Psoas muscle (tissue), 8 donors: ENCODE results near the gene TCTN1. TPM values are rescaled to one million over a fixed set of nuclear protein-coding genes. Genes with fewer than 3 reads are reported as not detected.
"Not testable (repeated sequence)": the region's sequence is repeated elsewhere in the genome, so short reads cannot be mapped to it uniquely, and the experiment has no call there.

Experiments used
- ATAC-seq, 4 donors: fragments of 200-7000 bp; cut with Tn5 transposase; one replicate each; pipeline ENCODE4 v1.9.1; 2020; ENCODE audit warnings: moderate library complexity in 3 of 4, mild to moderate bottlenecking in 2 of 4
- DNase-seq, 2 donors: peaks; one replicate each; pipeline ENCODE4 v3.0.0-alpha.2; 2020
- H3K27ac ChIP-seq: fragments of 200-600 bp; one replicate; pipeline ENCODE4 v1.8.0; 2022
- H3K27me3 ChIP-seq, 3 donors: fragments of 200-600 bp in 1 of 3; one replicate each; pipeline versions ENCODE4 v1.6.1 to v1.8.0; 2013 to 2022; ENCODE audit warnings: low read length in 2 of 3, mild to moderate bottlenecking in 2 of 3, moderate library complexity in 1 of 3; ENCODE audit not compliant: insufficient read depth in 3 of 3
- H3K36me3 ChIP-seq, 2 donors: fragments of 200-600 bp in 1 of 2; one replicate each; pipeline versions ENCODE4 v1.6.1 to v1.8.0; 2013 to 2022; ENCODE audit warnings: low read depth in 1 of 2, mild to moderate bottlenecking in 1 of 2, moderate library complexity in 1 of 2; ENCODE audit not compliant: insufficient read depth in 1 of 2
- H3K4me1 ChIP-seq: fragments of 200-600 bp; one replicate; pipeline ENCODE4 v1.8.0; 2022
- H3K4me3 ChIP-seq: fragments of 200-600 bp; one replicate; pipeline ENCODE4 v1.8.0; 2022; ENCODE audit warnings: mild to moderate bottlenecking
- H3K9me3 ChIP-seq: fragments of 200-600 bp; one replicate; pipeline ENCODE4 v1.8.0; 2022
- CTCF ChIP-seq: fragments of 200-600 bp; IDR thresholded peaks from one replicate; pipeline ENCODE4 v1.8.0; 2022; ENCODE audit warnings: antibody characterized with exemption
- WGBS, 3 donors: extraction: QIAGEN DNeasy Blood & Tissue Kit; methylation state at CpG; one replicate each; pipeline versions ENCODE4 v1.1.6 to v1.1.7; 2013; 5-methylcytosine and 5-hydroxymethylcytosine counted together
- intact Hi-C, 2 donors: fragments of 100-400 bp; cut with DNase I; formaldehyde crosslinking; loops; one replicate each; pipeline versions ENCODE4 v1.11.0 to v1.14.2; 2022
- polyA plus RNA-seq, 3 donors: library from polyadenylated mRNA; stranded (reverse); fragments of 200-250 nt; gene quantifications; one replicate each; pipeline ENCODE4 v1.2.3, GENCODE V29; 2013
- total RNA-seq, 4 donors: library from RNA; stranded (reverse); fragmentation: NEBNext Ultra II Directional in 2 of 4; extraction: Animal tissue kit (Norgen Biotek cat#: 25700) in 2 of 4; gene quantifications; one replicate each; pipeline versions ENCODE4 v1.2.1 to v1.2.4, GENCODE V29; 2021 to 2023
- donor health status: healthy with polysubstance abuse.
- donor health status: DM: no; HTN: no; CAD: no; lungs with moderate emphysema.
- donor health status: Bipolar disorder and iron deficiency.
- donor health status: healthy.
- donor health status: DM: yes; HTN: yes; CAD: no.
- donor health status: DM: no; HTN: no; CAD: no.
- donor health status: DM: no; HTN: no; CAD: no.
- donor health status: DM: yes; HTN: yes; CAD: no.

Gene TCTN1
- total and polyA plus RNA-seq, 7 donors = 4.0 to 24.7 (median 12.1) TPM

DNA sequence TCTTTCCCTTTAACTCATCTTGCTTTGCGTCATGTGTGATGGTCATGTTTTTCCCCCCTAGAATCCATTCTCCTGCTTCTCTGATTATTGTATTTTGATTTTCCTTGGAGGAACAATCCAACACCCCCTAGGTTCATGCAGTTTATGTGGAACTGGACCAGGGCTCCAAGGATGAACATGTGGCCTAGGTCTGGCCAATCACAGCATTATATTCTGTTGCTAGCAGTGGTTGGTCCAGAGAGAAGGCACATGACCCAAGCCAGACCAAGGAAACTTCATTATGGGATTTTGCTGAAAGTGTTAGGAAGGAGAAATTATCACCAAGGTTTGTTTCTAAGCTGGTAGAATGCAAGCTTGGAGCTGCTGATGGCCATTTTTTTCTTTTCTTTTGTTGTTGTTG lies 23.9 kb upstream of the TCTN1 start:
- H3K27ac ChIP-seq = peak overlapping the region; percentile 81
- DNase-seq (no peak), ATAC-seq (no peak)
- no peaks in the 10 kb centered on the region for H3K27me3 ChIP-seq
- H3K9me3 ChIP-seq = no peaks in the 10 kb centered on the region
- H3K36me3 ChIP-seq = no peaks in the 10 kb centered on the region
- peaks cover 36% of the 10 kb centered on the region for H3K4me1 ChIP-seq
- no peak overlapping the region for H3K4me3 ChIP-seq
- WGBS, 3 donors = 92 to 100% (median 100%) methylated on average over 1 of the region's 1 CpG
- no peak for TF ChIP-seq CTCF
- intact Hi-C loops = no loop called here

- peak in 1 of 4 donors; percentile 32 for ATAC-seq
- Histone ChIP-seq H3K4me1 (peaks cover 33% of the 10 kb centered on the region), H3K9me3 (no peaks in the 10 kb centered on the region), H3K4me3 (no peak overlapping the region), H3K36me3 (no peaks in the 10 kb centered on the region), H3K27me3 (no peaks in the 10 kb centered on the region), H3K27ac (peak overlapping the region; percentile 81)
- no peak for TF ChIP-seq CTCF
- WGBS, 3 donors = 46 to 50% (median 46%) methylated on average over 3 of the region's 3 CpGs
- DNase-seq = no peak
- intact Hi-C loops = no loop called here
Observed at GRCh38 chr12:110590806-110591326, 23.1 kb upstream of the TCTN1 start.

GRCh38 chr12:110591451-110592051 lies 22.4 kb upstream of the TCTN1 start:
- H3K9me3 ChIP-seq = no peaks in the 10 kb centered on the region
- 43 to 50% (median 43%) methylated on average over 7 of the region's 7 CpGs for WGBS, 3 donors
- intact Hi-C loops = no loop called here
- TF ChIP-seq CTCF = no peak
- H3K4me1 ChIP-seq = peaks cover 26% of the 10 kb centered on the region
- H3K4me3 ChIP-seq = no peak overlapping the region
- peak overlapping the region; percentile 81 for H3K27ac ChIP-seq
- no peaks in the 10 kb centered on the region for H3K27me3 ChIP-seq
- no peak for DNase-seq
- ATAC-seq = peak in 3 of 4 donors; percentile 69 to 72 (median 72)
- H3K36me3 ChIP-seq = no peaks in the 10 kb centered on the region

- WGBS, 3 donors = 71 to 81% (median 74%) methylated on average over 5 of the region's 5 CpGs
- Histone ChIP-seq H3K9me3 (no peaks in the 10 kb centered on the region), H3K27me3 (no peaks in the 10 kb centered on the region), H3K27ac (peak overlapping the region; percentile 81), H3K4me3 (no peak overlapping the region), H3K4me1 (peaks cover 26% of the 10 kb centered on the region), H3K36me3 (no peaks in the 10 kb centered on the region)
- no peak for TF ChIP-seq CTCF
- intact Hi-C loops = no loop called here
- no peak for DNase-seq
- no peak for ATAC-seq
Observed at GRCh38 chr12:110592078-110592477, 21.9 kb upstream of the TCTN1 start.

- H3K27ac ChIP-seq = peak overlapping the region; percentile 81
- H3K4me3 ChIP-seq, H3K36me3 ChIP-seq, ATAC-seq, DNase-seq, intact Hi-C loops, H3K27me3 ChIP-seq, H3K9me3 ChIP-seq: not testable (repeated sequence)
- H3K4me1 ChIP-seq = peaks cover 26% of the 10 kb centered on the region
- WGBS, 3 donors = 57 to 86% (median 64%) methylated on average over 4 of the region's 4 CpGs
Observed at GRCh38 chr12:110592919-110593318, 21.0 kb upstream of the TCTN1 start.
